ENCODE results near the gene SNHG17.

The SNHG17 gene

DNA sequence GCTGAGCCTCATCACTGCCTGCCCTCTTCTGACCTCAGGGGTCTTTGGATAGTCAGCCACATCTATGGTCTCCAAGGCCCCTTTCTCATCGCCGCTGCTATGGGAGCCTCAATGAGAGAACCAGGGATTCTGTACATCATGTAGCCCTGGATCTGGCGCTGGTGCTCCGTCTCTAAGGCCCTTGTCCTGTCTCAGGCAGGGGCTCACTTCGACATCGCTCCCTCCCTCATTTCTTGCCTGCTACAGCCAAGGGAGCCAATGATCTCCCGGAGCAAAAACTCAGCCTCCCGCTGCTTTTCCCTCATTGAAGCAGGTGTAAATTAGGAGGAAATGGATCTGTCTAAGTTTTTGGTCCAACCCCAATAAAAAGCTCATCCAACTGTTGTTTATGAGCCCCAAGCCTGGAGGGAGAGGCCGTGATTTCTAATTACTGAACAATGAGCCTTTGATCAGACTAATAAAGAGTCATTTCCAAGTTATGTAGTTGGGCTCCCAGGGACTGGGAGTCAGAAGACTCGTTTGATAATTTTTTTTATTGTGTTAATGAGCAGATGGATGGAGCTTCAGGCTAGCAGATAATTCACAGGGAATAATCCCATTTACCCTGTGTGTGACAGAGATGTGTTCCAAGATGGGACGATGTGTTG, 58.0 kb downstream of the SNHG17 start:
- no peak for DNase-seq (ENCODE audit: low spot score)
- TF ChIP-seq, protein P1, sequence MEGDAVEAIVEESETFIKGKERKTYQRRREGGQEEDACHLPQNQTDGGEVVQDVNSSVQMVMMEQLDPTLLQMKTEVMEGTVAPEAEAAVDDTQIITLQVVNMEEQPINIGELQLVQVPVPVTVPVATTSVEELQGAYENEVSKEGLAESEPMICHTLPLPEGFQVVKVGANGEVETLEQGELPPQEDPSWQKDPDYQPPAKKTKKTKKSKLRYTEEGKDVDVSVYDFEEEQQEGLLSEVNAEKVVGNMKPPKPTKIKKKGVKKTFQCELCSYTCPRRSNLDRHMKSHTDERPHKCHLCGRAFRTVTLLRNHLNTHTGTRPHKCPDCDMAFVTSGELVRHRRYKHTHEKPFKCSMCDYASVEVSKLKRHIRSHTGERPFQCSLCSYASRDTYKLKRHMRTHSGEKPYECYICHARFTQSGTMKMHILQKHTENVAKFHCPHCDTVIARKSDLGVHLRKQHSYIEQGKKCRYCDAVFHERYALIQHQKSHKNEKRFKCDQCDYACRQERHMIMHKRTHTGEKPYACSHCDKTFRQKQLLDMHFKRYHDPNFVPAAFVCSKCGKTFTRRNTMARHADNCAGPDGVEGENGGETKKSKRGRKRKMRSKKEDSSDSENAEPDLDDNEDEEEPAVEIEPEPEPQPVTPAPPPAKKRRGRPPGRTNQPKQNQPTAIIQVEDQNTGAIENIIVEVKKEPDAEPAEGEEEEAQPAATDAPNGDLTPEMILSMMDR (IDR thresholded peaks at IDR 0.05; ENCODE audit: extremely low read depth, insufficient read depth, missing control alignments), result no peak
- in situ Hi-C loops (cut with MboI; ENCODE audit: low pct_unique_long_range_greater_than_20kb, low sequenced_read_pairs, unreplicated experiment), result no loop called here

DNA sequence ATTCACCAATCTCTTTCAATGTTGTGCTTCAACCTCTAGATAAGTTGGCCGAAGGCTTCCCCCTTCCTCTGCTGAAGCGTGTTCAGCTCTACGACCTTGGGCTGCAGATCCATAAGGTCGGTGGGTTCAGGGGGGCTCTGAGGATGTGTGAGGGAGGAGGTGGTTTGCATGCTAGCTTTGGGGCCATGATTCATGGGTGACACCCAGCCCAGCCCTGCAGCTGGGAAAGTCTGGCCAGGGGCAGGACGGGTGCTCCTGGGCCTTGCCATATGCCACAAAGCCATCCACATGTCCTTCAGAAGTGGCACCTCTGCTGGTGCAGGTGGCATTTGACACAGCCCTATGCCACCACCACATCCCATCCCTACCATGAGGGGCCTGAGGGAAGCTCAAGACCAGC, 61.2 kb downstream of the SNHG17 start:
- DNase-seq (ENCODE audit: low spot score), result no peak
- in situ Hi-C loops (cut with MboI; ENCODE audit: low pct_unique_long_range_greater_than_20kb, low sequenced_read_pairs, unreplicated experiment), result no loop called here
- TF ChIP-seq, protein P1 (IDR thresholded peaks at IDR 0.05; ENCODE audit: extremely low read depth, insufficient read depth, missing control alignments), result no peak

DNA sequence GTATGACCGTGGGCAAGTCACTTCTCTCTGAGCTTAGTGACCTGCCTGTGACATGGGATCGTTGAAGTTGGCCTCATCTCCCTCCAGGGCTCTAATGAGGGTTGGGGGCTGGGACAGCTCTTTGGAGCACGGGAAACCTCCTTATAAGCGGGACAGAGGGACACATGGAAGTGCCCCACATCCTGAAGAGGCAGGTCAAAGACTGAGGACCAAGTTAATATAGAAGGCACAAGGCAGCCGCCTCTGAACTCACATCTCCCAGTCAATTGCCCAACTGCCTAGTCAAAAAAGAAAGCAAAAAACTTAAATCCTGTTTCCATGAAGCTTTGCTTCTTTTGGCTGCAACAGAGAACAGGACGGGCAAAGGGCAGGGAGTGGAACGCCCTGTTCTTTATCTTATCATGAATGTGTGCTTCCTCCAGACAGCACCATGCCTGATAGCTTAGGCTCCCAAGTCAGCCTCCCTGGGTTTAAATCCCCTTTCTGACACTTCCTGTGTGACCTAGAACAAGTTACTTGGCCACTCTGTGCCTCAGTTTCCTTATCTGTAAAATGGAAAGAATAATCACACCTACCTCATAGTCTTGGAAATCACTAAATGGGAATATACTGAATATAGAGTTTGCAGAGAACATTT, 61.8 kb downstream of the SNHG17 start:
- TF ChIP-seq, protein P1 (IDR thresholded peaks at IDR 0.05; ENCODE audit: extremely low read depth, insufficient read depth, missing control alignments), result no peak
- in situ Hi-C loops (cut with MboI; ENCODE audit: low pct_unique_long_range_greater_than_20kb, low sequenced_read_pairs, unreplicated experiment), result no loop called here
- no peak for DNase-seq (ENCODE audit: low spot score)

DNA sequence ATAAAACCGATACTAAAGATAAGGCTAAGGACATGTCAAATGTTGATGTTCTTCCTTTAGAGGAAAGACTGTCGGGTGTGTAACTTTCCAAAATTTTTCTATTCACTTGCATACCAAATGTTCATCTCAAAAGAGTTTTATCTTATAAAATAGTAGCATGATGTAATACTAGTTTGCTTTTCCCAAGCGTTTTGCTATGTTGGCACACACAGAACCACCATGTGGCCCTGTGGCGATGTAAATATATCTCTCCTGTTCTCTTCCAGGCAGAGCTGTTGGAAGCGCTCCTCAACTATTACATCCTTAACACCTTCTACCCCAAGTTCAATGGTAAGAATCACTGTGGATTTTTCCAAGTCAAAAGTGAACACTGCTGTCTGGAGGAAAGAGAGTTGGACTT, 62.3 kb downstream of the SNHG17 start:
- no peak for DNase-seq (ENCODE audit: low spot score)
- TF ChIP-seq, protein P1 (IDR thresholded peaks at IDR 0.05; ENCODE audit: extremely low read depth, insufficient read depth, missing control alignments), result no peak
- in situ Hi-C loops (cut with MboI; ENCODE audit: low pct_unique_long_range_greater_than_20kb, low sequenced_read_pairs, unreplicated experiment), result no loop called here

All from GM13977 (cell line).